NOMO-1 treated with DMSO at 0.1 percent for 48 hours (cell line): Measurements from ENCODE around the gene CREB3.

Experiments
- DNase-seq: peaks from one replicate; lab custom pipeline; 2025; ENCODE audit not compliant: unreplicated experiment; lab: John Stamatoyannopoulos, UW

CREB3 gene

DNA sequence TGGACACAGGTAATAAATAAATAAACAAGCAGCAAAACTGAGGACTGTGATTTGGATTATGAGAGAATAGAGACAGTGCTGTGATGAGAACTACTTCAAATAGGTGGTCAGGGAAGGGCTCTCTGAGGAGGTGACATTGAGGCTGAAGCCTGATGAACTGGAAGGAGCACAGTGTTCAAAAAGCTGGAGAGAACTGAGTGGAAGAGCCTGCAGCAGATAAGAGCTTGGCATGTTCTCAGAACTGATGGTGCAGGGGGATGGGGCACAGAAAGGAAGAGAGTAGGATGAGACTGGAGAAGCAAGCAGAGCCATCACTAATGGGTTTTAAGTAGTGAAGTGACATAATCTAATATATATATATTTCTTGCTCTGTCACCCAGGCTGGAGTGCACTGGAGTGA is 31.5 kb upstream of the CREB3 start:
- no peak for DNase-seq

DNA sequence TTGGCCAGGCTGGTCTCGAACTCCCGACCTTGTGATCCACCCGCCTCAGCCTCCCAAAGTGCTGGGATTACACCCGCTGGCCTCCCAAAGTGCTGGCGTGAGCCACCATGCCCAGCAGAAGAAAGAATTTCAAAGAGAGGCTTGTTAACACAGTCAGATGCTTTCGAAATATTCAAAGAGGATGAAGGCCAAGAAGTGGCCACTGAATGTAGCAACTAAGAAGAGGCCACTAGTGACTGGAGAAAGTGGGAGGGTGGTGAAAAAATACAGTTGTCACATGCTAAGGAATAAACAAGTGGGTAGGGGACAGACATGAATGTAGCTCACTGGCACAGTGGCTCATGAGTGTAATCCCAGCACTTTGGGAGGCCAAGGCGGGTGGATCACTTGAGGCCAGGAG is 29.8 kb upstream of the CREB3 start:
- DNase-seq: no peak

DNA sequence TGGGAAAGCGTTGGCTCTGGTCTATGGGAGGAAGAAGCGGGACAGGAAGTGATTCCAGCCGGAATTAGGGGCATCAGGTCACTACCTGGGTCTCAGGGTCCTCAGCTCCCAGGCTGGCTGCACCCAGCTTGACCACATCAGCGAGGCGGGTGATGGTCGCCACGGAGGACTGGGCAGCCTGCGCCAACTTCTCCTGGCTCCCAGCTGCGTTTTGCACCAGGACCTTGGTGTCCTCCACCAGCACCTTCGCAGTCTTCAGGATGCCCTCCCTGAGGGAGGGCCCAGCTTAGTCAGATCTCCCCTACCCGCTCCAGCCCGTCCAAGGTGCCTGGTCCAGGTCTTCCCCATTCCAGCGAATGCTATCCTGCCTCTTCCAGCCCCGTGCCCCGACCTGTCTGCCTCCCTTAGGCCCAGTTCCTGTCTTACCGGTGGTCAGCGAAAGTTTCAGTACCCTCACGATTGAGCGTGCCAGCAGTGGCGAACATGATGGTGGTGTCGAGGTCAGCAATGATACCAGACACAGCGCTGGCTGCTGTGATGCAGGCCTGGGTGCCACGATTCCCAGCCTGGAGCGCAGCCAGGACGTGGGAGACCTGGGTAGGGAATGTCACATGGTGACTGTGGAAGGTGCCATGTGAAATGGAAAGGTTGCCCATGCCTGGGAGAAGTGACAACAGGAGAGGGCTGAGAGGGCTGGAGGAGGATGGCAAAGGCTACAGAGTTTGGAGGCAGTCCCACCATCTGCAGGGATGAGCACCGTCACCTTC is 28.4 kb upstream of the CREB3 start:
- DNase-seq: no peak

DNA sequence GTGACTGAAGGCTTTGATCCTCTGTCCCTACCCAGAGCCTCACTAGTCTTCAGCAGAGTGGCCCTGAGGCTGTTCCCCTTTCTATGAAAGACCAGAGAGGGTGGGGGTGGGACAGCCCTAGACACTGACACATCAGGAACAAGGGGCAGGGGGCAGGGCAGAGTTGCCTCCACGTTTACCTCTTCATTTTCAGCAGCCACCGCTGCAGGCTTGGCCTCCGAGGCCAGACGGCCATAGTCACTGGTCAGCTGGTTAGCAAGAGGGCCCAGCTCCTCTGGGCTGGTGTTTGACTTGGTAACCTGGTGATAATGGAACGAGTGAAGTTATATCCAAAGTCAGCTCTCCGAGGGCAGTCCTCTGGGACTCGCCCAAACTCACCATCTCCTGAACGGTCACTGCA is 27.1 kb upstream of the CREB3 start:
- no peak for DNase-seq

DNA sequence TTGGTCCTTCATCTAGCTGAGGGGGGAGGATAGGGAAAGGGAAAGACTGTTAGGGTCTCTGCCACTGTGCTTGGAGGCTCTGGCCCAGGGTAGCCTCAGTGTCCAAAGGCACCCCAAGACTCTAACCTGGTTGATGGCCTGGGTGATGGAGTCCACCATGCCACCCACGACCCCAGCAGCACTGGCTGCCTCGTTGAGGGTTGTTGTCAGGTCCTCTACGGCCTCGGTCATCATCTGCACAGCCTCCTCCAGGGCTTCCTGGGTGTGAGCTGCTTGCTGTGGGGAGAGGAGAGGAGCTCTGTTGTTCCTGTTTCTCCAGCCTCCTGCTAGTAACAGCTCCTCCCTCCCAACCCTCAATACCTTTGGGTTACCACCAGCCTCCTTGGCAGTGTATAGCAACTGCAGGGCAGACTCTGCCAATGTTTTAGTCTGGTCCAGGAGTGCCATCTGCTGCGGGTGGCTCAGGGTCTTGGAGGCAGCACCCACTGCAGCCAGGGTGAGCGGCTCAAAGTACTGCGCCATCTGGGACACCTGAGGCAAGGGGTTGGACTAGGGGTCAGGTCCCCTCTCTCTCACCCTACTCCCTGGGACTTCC is 26.5 kb upstream of the CREB3 start:
- no peak for DNase-seq

DNA sequence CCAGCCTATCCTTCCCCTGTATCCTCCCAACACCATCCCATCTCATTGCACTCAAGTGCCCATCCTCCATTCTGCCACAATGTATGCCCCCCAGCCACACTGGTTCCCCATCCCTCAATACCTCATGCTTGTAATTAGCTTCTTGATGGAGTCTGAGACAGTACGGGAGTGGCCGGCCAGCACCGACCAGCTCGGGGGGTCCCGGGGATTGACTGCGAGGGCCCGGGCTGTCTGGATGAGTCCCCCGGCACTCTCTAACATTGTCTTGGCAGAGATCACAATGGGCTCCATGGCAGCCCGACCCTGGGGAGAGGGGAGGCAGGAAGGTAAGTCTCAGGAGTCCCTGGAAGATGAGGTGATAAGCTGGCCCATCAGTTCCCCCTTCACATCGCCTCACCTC is 25.5 kb upstream of the CREB3 start:
- no peak for DNase-seq

DNA sequence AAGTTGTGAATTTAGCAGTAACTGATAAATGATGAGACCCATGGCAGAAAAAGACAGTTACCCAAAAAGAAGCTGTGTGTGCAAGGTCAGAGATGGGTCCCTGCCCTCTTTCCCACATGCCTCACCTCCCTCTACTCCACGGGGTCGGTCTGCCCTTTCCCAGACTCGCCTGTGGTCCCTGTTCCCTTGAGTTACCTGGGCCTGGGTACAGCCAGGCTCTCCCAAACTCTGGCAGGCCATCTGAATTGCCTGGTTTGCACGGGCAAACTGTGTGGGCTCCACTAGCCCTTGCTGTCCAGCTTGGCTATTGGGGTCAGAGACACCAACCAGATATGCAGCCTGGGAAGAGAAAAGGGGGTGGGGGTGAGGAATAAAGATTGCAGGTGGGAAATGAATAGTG is 24.3 kb upstream of the CREB3 start:
- DNase-seq: no peak

DNA sequence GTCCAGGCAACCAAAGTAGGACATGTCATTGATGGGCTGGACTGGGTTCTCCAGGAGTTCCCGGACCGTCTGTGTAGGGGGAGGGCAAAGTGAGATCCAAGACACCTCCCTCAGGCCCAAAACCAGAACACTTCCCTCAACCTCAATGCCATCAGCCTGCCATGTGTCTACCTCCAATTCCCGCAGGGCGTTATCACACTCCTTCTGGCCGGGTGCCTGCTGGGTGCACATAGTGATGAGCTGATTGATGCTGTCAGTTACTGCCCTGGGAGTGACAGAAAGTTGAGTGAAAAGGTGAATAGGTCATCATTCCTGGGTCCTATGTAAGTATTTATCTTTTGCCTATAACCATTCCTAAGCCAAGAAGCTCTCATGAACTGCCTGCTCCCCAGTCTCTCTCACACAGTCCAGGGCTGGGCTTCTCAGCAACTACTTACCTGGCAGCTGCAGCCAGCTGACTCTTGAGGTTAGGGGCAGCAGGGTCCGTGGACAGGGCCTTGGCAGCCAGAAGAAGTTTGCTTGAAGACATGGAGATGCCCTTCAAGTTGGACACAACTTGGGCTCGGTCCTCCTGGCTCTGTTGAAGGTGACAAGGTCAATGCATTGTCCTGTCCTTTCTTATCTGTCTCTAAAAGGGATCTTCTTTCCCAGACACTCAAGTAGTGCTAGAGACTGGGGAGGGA is 21.5 kb upstream of the CREB3 start:
- DNase-seq: no peak

DNA sequence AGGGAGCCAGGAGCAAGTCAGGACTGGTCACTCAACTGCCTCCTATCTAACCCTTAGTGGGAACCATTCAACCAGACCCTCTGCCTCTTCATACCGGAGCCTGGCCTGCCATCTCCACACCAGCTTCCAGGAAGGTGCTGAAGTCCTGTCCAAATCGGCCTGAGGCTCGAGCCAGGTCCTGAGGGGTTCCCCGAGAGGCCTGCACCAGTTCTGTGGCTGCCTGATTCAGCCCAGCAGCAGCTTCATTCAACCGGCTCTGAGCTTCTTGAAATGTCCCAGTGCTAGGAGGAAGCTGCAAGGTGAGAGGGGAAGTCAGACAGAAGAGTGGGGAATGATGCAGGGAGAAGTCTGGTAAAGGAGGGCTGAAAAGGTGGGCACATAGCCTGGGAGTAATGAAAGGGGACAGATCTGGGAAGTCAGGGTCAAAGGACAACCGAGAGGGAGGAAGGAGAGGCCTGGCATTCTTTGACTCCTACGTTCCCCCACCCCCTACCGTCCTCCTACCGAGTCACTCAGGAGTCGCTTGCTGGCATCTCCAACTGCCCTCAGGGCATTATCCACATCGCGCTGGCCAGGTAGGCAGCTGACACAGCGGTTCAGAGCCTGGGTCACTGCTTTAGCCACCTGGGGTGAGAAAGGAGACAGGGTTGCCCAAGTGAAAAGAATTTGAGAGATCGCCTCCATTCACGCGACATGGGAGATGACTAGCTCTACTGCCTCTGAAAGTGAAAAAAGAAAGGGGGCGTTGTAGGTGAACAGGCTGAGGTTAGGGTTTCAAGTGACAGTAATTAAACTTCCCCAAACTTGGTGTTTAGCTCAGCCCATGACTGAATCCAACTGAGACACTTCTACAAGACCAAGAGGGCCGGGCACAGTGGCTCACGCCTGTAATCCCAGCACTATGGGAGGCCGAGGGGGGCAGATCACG is 20.7 kb upstream of the CREB3 start:
- DNase-seq: no peak

DNA sequence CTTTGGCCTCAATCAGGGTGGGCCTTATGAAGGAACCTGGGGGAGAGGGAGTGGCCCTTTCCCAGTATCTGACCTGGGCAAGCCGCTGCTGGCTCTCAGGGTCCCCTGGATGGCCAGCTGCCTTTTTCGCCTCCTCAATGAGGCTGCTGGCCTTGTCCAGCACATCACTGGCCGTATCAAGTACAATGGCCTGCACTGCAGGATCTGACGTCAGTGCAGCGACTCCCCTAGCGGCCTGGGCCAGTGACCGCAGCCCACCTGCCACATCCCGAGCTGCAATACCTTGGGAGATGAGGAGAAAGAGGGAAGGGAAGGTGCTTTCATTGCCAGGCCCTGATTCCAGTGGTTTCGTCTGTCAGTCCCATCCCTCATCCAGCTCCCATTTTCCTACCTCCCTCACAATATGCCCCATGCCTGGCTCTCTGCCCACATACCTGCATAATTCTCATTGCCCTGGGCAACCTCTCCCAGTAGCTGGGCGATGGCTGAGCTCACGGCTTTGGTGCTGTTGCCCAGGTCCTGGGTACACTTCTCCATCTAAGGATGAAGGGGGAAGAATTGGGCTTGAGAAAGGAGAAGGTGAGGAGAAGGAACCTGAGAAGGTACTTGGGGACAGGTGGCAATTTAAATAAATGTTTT is 19.6 kb upstream of the CREB3 start:
- no peak for DNase-seq

DNA sequence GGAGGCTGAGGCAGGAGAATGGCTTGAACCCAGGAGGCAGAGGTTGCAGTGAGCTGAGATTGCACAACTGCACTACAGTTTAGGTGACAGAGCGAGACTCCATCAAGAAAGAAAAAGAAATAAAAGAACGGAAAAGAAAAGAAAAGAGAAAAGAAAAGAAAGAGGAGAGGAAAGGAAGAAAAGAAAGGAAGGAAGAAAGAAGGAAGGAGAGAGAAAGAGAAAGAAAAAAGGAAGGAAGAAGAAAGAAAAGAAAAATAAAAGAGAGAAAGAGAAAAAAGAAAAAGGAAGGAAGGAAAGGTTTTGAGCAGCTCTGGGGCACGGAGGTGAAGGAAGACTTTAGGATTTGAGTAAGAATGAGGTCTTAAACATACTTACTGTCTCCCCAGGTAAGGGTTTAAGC is 18.9 kb upstream of the CREB3 start:
- DNase-seq: no peak

DNA sequence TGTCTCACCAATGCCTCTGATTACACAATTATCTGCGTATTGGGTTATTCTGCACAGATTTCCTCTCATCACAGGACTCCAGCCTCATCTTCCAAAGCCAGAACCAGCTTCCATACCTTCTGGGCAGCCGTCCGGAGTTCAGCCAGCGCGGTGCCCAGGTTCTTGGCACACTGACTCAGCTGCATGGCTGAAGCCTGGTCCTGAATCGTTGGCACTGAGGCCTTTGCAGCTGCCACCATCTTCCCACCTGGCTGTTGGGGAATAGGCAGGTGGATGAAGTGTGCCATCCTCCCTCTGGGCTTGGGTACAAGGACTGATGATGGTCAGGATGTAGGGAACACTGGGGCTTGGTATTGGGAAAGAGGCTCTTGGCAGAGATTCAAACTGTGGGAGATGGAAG is 18.3 kb upstream of the CREB3 start:
- DNase-seq: no peak

DNA sequence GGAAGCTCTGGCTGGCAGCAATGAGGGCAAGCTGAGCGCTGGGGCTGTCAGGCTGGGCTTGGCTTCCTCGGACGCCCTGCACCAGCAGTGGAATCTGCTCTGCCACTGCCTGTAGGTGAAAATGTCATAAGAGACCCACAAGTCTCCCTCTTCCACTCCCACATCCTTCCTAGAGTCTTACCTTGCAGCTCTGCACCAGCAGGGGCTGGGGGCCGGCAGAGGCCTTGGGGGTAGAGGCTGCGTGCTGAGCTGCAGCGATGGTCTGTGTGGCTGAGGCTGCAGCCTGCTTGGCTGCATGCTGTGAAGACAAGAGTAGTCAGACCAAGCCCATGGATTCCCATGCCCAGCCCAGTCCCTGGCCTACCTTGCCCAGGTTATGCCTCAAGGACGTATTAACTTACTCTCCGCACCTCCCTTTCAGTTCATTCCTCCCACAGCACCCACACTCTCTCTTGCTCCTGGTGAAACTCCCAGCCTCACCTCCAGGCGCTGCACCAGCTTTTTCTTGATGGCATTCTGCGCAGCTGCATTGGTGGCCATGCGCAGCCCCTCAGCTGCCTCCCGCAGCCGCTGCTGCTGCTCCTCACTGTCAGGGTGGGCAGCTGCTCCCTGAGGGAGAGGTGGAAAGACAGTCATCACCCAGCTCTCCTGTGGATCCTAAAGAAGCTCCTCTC is 17.8 kb upstream of the CREB3 start:
- DNase-seq: no peak

DNA sequence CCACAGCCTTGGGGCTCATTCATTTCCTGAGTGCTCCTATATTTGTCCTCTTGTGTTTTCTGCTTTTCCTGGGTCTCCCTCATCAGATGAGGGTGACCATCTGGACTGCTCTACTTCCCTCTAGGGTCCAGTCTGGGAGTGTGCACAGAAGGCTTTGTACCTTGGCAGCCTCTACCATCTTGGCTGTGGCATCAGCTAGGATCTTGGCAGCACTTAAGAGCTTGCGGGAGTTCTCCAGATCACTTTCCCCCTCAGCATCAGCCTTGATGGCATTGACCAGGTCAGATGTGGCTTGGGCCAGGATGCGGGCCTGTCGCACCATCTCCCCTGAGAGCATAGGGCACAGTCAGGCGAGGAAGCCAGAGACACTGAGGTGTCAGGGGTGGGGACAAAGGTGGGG is 16.2 kb upstream of the CREB3 start:
- DNase-seq: no peak

DNA sequence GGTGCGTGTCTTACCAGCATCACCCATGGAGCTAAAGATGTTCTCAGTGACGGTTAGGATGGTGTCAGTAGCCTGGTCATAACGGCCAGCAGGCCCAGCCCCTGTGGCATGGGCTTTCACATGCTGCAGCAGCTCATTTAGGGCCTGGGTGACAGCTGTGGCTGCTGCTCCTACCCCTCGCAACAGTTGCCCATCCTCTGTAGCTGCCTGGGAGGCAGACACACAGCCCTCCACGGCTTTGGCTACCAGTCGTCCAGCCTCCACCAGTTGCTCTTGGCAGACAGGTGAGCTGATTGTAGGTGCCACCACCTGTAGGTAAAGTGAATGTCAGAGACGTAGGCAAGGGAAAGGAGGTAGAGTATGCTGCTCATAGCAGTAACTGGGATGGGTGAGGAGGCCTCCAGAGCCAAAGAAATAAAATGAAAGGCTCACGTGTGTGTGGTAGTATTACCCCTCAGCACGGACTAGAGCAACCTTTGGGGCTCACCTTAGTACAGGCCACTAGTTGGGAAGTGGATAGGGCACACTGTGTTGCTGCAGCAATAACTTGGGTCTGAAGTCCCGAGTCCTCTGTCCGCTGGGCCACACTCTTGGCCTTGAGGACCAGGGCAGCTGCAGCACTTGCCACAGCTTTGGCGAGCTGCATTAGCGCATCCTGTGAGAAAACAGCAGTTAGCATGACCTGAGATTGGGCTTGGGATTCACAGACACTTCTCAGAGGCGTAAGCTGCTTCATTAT is 15.2 kb upstream of the CREB3 start:
- no peak for DNase-seq

DNA sequence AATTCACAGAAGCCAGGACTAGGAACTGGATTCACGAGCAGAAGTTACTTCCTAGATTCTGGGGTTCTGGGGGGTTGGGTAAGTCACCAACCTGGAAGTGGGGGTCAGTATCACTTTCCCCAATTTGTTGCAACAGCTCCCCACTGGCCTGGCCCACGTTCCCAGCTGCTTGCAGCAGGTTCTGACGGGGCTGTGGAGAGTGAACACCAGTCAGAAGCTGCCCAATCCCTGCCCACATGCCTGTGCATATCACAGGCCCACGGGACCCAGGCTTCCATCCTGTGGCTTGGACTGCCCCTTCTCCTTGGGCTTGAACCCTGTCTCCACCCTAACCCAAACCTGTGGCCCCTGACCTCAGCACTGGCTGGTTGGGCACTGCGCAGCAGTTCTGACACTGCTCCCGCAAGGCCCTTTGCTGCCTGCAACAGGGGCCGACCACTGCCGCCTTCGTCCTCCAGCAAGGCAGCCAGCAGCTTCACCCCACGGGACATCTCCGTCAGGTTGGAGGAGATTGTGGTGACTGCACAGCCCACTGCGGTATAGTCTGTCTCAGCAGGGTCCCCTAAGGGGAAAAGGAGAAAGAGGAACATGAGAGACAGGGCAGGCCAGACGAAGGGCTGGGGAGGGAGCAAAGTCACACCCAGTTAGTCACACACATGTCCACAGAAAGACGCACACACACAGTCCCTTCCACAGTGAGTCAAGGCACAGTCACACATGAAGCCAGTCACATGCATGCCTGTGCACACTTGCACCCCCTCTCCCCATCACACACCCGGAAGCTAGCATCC is 13.6 kb upstream of the CREB3 start:
- DNase-seq: no peak

DNA sequence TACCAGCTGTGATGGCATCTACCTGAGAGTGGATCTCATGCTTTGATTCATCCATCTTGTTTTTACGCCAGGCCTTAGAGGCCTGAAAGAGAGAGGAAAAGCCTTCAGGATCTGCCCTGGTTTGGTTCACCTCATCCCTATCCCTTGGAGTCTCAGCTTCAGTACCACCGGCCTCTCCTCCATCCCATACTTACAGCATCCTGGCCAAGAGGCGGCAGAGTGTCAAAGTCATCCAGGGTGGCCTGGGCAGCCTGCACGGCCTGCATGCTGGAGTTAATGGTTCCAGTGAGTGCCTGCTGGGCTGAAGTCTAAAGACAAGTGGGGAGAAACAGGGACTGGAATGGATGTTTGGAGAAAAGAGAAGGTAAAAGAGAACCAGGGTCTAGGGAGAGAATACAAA is 12.9 kb upstream of the CREB3 start:
- no peak for DNase-seq

DNA sequence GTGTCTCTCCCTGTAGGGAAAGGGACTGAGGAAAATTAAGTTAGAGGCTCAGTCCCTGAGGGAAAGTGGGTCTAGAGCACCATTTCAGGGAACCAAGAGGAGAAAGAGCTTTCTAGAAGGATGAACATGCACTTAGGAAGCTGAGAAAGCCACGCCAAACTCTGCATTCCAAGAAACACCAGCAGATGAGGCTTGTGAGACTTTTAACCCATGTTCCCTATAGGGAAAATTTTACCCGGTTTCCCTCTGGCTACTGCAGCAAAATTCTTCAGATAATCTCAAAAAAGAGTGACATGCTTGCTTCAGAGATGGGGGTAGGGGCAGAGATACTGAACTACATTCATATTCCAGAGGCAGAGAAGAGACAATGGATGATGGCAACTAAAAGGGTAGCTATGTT is 9.0 kb upstream of the CREB3 start:
- no peak for DNase-seq

DNA sequence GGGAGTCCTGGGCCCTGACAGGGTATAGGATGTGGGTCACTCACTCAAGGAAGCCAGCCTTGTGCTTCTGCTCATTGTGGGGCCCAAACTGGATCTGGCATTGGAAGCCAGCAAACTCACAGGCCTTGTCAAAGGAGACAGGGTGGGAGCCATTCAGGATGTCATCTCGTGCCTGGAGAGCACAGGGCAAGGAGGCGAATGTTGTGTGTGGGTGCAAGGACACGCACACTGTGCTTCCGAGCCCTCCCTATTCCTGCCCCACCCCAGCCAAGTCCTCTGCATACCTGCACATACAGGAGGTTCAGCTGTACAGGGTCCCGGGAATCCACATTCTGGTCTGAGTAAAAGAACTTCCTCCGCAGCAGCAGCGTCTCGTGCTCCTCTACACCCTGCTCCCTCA is 8.6 kb upstream of the CREB3 start:
- no peak for DNase-seq
